GM18517 (cell line): Measurements from ENCODE around the gene PTCRA.
"Not testable (repeated sequence)": the region's sequence is repeated elsewhere in the genome, so short reads cannot be mapped to it uniquely, and the experiment has no call there.

Experiments
- ATAC-seq: cut with Tn5 transposase; IDR thresholded peaks from one replicate; pipeline ENCODE4 v1.9.1; 2021; ENCODE audit warnings: mild to moderate bottlenecking, moderate library complexity; ENCODE audit not compliant: unreplicated experiment

Gene PTCRA

DNA sequence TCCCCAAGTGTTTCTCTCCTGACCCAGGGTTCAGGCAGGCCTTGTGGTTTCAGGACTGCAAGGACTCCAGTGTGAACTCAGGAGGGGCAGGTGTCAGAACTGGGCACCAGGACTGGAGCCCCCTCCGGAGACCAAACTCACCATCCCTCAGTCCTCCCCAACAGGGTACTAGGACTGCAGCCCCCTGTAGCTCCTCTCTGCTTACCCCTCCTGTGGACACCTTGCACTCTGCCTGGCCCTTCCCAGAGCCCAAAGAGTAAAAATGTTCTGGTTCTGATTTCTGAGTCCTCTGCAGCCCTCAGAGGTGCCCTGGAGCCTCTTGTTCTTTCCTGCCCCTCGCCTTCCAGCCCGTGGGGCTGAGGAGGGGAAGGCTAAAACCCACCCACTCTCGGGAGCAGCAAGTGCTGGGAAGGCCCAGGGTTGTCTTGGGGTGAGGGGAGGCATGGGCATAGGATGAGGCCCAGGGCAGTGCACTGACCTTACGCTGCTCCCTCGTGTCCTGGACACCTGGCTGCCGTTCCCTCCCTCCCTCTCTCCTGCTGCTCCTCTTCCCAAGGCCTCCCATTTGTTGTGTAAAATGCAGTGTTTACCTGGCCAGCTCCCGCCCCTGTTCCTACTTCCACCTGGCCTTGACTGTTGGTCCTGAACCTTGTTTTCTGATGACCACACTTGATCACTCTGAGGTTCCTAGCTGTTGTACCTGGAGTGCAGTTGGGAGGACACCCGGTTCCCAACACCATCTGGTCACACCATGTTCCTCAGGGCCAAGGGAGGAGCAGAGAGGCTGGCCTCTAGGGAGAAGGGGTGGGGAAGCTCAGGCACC is 23.3 kb downstream of the PTCRA start:
- ATAC-seq: no peak

DNA sequence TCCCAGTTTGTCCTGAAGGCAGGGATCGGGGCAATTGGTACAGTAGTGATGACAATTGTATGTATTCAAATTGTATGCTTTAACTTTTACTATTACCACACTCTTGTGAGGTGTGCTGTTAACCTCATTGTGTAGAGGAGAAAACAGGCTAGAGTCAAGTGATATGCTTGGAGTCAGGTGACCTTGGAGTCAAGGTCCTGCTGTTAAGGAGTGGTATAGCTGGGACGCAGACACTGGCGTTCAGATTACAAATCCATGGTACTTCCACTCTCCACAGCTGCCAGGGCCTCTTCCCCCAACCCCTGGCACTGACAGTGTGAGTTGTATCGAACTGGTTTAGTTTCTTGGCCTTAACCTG is 23.9 kb downstream of the PTCRA start:
- no peak for ATAC-seq

DNA sequence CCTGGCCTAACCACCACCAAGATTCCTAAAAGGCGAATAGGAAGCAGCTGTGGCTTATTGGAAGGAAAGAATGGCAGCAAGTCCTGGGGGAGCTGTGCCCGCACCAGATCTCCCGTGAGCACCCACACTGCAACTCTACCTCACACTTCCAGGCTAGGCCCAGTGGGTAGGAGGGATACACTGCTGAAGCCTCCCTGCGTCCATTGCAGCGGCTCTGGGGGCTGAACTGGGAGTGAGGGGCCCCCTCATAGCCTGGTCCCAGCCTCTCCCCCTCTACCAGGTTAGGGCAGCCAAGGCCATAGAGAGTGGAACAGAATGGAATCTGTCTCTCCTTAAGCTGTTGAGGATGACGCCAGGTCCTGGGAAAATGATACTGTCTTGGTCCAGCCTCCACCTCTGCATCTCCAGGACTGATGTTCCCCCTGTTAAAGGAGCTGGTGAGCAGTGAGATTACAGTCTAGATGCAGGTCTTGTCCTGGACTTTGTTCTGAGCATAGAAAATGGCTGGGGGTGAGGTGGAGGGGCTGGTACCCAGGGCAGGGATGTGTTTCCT is 24.7 kb downstream of the PTCRA start:
- ATAC-seq: no peak

DNA sequence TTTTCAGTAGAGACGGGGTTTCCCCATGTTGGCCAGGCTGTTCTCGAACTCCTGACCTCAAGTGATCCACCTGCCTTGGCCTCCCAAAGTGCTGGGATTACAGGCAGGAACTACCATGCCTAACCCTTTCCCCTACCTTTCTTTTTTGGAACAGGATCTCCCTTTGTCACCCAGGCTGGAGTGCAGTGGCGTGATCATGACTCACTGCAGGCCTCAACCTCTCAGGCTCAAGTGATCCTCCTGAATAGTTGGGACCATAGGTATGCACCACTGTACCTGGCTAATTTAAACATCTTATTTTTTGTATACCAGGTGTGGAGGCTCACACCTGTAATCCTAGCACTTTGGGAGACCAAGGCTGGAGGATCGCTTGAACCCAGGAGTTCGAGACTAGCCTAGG is 25.5 kb downstream of the PTCRA start:
- ATAC-seq: not testable (repeated sequence)

DNA sequence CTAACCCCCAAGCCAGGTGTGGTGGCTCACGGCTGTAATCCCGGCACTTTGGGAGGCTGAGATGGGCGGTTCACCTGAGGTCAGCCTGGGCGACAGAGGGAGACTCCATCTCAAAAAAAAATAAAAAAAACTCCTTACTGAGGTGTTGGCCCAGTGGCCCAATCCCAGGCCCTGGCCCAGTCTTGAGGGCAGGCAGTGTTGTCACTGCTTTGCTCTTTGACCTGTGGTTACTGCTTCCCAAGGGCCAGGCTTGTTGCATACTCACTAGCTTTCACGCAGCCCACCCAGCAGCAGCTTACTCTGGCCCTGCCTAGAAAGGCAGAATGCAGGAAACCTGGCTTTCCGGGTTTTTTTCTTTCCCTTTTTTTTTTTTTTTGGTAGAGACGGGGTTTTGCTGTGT is 26.6 kb downstream of the PTCRA start:
- no peak for ATAC-seq

DNA sequence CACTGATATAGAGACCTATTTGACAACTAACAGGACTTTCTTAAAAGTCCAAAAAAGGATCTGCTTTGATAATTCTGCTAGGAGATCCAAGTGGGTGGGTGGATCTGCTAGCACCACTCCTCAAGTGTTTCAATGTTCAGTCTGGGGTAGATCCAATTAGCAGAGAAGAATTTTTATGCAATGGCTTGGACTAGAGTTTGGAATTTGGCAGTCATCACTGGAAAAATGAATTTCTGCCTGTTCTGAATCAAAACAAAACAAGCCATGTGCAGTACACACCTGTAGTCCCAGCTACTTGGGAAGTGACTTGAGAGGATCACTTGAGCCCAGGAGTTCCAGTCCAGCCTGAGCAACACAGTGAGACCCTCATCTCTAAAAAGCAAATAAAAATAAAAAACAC is 32.1 kb downstream of the PTCRA start:
- ATAC-seq: no peak

DNA sequence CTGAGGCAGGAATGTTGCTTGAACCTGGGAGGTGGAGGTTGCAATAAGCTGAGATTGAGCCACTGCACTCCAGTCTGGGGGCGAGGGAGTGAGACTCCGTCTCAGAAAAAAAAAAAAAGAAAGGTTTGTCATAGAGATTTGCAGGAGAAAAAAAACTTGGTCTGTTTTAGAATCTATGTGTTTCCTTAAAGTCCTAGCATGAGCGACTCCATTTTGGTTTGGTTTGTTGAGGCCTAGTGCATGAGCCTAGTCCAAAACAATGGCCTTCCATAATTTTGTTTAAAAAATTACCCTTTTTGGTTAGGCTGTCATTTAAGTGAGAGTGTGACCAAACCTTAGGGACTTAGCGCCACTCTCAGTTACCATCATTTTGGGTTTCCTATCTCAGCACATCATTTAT is 36.5 kb downstream of the PTCRA start:
- ATAC-seq: no peak

DNA sequence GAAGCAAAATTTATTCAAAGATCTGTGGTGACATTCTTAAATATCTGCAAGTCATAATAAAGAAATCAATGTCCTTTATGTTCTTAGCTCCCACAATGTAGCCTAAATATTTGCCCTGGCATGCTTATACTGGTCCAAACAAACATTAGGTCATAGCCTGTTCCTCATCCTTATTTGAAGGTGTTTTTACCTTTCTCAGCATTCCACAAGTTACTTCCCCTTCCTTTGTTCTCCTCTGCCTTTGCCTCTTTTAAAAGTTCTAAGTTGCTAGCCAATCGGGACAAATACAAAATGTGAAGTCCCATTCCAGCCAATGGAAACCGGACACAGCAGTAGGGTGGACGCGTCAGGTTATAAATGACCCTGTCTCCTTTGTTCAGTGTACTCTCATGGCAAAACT is 38.6 kb downstream of the PTCRA start:
- not testable (repeated sequence) for ATAC-seq

DNA sequence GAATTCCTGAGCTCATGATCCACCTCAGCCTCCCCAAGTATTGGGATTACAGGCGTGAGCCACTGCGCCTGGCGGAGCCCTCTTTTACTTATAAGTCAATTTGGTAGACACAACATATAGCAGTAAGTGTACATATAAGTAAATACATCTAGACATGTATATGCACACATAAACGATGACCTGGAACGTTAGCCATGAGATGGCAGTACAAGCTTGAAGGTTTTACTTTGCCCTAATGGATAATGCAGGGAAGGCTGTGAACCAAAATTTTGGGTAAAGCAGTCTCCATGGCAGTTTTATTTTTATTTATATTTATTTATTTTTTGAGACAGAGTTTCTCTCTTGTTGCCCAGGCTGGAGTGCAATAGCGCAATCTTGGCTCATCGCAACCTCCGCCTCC is 42.3 kb downstream of the PTCRA start:
- no peak for ATAC-seq

DNA sequence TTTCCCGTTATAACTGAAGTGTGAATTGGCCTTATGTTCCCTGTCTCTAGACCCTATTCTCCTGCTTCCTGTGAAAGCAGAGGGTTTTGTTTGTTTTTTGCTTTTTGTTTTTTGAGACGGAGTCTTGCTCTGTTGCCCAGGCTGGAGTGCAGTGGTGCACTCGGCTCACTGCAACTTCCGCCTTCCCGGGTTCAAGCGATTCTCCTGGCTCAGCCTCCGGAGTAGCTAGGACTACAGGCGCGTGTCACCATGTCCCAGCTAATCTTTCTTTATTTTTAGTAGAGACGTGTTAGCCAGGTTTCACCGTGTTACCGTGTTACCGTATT is 44.0 kb downstream of the PTCRA start:
- ATAC-seq: no peak

DNA sequence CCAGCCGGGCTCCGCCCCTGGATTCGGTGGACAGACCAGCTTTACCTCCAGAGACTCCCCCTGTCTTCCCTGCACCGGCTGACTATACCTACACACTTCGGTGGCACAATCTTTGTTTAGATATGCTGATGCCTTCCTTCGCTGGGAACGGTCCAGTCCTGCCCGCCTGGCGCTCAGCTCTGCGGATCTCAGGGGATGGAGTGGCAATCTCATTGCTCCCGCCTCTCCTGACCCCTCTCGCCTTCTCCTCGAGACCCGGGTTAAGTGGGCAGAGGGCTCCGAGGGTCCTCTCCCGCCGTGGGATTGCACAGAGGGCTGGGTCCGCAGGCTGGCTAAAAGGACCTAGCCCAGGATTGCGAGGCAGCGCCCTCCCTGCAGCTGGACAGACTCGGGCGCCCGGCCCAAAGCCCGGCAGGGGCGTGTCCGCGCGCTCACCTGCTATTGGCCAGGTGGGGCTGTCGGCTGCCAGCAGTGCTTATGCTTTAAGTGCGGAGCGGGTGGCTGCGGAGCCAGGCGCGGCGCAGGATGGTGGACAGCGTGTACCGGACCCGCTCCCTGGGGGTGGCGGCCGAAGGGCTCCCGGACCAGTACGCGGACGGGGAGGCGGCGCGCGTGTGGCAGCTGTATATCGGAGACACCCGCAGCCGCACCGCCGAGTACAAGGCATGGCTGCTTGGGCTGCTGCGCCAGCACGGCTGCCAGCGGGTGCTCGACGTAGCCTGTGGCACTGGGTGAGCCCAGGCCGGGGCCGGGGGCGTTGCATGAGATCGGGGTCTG is 44.6 kb downstream of the PTCRA start, which contains the start of gene GNMT:
GNMT (plus strand) TSS at position 512 of the 777 bp plus-strand sequence; CDS start at position 526, 14 bp downstream.
- ATAC-seq: no peak

DNA sequence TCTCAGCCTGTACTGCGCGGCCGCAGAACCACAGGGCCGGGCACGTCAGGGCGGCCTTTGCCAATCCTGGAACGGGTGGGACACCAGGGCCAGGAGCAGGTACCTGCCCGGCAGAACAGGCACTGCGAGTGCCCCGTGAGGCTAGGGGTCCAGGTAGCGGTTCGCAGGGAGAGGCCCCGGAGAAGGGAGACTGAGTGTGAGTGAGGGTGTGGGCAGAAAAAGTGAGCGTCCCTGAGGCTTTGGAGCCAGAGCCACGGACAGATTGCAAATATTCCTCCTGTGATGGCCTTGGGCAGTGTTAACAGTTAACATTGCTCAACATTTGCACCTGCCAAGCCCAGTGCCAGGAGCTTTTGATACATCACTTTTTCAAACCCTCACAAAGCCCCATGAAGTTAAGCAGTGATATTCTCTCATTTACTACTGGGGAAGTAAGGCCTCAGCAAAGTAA is 45.2 kb downstream of the PTCRA start:
- ATAC-seq: no peak

DNA sequence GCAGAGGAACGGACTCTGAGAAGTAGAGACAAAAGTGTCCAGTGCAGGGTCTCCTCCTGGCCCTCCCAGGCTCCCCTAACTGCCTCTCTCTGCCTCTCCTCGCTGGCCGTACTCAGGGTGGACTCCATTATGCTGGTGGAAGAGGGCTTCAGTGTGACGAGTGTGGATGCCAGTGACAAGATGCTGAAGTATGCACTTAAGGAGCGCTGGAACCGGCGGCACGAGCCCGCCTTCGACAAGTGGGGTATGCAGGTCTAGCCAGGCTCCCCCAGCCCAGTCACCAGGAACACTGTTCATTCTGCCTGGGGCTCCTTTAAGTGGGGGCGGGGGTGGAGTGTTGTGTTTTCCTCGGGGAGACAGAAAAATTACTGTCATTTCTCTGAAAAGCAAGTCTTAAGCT is 46.2 kb downstream of the PTCRA start:
- ATAC-seq: no peak

DNA sequence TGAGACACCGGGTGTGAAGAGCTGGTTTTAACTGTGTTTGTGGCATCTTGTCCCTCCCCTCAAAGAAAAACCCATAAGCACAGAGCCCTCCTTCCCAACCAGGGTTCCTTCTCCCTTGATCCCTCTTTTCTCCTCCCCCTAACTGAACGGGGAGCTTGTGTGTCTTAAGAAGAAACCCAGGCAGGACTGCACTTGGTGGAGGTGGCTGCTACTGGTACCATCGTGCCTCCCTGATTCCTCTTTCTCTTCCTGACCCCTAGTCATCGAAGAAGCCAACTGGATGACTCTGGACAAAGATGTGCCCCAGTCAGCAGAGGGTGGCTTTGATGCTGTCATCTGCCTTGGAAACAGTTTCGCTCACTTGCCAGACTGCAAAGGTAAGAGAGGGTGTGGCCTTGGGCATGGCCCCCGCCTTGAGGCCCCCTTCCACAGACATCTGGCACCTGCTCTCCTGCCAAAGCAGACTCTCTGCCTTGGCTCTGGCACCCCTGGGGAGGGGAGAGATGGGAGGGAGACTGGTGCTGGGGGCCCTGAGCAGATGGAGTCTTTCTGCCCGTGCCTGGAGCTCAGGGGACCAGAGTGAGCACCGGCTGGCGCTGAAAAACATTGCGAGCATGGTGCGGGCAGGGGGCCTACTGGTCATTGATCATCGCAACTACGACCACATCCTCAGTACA is 46.8 kb downstream of the PTCRA start:
- no peak for ATAC-seq

DNA sequence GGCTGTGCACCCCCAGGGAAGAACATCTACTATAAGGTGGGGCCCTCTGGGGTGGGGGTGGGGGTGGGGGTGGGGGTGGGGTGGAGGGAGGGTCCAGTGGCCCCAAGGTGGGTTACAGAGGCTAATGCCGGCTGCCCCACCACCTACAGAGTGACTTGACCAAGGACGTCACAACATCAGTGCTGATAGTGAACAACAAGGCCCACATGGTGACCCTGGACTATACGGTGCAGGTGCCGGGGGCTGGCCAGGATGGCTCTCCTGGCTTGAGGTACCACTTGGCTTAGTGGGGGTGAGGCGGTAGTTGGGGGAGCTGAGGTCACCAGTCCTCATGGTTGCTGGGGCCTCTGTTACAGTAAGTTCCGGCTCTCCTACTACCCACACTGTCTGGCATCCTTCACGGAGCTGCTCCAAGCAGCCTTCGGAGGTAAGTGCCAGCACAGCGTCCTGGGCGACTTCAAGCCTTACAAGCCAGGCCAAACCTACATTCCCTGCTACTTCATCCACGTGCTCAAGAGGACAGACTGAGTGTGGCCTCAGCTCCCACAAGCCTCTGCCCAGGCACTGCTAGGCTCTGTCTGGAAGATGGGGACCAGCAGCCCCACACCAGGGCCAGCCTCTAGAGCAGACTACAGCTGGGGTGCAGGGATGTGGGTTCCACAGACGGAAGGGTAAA is 47.5 kb downstream of the PTCRA start:
- ATAC-seq: no peak

DNA sequence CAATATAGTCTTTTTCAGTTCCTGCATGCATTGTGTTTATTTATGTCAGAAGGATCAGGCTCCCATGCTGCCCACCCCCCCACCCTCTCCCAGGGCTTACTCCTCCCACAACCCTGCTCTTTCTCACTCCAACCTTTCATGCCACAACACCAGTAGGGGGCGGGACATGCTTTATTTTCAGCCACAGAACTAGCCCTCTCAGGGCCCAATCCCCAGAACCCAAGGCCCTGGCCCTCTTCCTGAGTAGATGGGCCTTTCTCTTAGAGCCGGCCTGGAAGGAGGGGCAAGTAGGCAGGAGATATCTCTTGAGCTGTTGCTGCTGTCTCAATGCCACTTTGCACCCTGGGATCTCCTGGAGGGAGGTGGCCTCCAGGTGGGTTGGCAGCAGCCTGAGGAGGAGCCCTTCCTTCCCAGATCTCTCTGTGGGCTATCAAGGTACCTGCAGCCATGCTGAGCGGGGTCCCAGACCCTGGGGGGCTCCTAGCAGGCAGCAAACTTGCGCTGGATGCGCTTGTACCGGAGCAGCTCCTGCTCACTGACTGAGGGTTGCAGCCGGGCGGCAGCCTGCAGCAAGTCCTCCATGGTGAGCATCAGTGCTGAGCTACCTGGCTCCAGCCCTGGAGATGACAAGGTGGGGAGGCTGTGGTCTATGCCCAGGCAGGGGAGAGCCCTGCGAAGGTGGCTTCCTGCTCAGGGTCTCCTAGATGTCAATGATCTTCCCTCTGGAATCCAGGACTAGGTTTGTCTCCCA is 48.2 kb downstream of the PTCRA start:
- no peak for ATAC-seq

DNA sequence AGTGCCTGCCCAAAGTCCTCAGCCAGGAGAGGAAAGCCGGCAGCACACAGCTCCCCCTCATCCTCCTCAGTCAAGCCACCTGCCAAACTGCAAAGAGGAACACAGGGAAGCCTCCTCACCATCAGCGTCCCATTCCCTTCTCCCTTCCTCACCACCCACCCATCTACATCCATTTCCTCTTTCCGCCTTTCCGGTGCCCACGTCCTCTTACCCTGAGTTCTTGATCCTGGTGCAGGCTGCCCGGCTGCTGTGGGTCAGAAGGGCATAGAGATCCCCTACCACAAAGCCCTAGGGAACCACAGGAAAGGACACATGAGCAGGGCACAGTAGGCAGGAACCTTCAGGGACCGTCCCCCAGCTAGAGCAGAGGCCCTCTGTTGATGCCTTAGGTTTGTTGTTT is 50.7 kb downstream of the PTCRA start:
- no peak for ATAC-seq

DNA sequence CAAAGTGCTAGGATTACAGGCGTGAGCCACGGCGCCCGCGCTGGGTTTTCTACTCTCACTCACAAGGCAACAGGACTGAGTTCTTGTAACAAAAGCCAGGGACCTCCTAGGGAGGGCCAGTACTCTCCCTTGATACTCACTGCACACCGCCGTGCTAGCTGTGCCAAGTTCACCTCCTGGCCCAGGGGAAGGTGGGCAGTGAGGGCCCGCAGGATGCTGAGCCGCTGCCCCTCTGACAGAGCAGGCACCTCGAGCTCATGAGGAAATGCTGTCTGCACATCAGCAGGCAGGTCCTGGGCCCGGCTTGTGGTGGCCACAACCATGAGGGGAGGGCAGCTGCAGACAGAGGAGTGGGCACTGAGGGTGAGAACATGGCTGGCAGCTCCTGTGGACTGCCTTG is 51.4 kb downstream of the PTCRA start:
- no peak for ATAC-seq

DNA sequence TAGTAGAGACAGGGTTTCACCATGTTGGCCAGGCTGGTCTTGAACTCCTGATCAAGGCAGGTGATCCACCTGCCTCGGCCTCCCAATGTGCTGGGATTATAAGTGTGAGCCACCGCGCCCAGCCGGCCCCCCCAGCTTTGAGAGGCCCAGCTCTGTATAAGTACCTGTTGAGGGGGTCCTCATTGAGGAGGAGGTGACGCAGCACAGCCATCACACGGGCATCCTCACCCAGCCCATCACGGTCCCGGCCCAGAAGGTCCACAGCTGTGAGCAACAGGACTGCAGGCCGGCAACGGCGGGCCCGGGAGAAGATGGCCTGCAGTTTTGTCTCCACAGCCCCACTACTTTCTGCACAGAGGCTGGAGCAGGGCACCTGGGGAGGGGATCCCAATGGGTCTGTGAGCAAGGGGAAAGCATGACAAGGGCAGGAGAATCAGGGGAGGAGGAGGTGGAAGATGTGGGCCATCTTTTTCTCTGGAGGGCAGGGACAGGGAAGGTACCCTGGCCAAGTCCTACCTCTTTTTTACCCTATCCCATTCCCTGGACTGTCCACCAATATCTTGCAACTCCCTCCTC is 52.4 kb downstream of the PTCRA start:
- no peak for ATAC-seq

DNA sequence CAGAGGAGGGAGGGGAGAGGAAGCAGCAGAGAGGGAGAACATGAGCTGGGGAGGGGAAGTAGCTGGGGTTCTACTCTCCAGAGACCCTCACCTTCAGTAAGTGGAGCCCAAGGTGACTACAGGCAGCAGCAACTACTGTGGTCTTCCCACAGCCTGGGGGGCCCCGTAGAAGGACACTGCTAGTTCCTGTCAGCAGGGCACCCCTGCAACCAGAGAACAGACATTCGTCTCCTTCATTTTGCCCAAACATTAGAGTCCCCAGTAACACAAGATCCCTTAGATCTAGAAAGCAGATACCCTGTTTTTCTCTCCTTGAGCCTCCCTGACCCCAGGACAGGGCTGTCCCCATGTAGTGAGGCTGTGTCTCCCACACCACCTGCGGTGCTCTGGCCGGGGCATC is 52.9 kb downstream of the PTCRA start:
- no peak for ATAC-seq
